HG03025 (cell line): ENCODE measurements around the gene FAM240A.

Experiments
- ATAC-seq: cut with Tn5 transposase; IDR thresholded peaks from one replicate; pipeline ENCODE4 v1.9.1; 2021; ENCODE audit warnings: mild to moderate bottlenecking, moderate library complexity; ENCODE audit not compliant: unreplicated experiment, low FRiP score

FAM240A gene

DNA sequence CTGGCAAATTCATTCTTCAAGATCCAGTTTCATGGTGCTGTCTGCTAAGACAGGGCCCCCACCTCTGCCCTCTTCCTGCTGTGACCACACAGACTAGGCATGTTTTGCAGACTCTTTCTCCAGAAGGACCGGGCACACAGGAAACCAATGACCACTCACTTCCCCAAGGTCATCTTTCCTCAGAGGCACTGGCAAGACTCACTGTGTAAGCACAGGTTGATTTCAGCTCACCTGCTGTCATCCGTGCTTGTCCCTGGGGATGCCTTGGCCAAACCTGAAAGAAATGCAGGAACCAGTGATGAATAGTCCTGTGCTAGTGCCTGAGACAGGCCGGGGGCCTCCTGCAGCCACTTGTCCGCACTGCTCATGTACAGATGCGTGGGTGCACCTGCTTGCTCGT lies 47.7 kb downstream of the FAM240A start:
- no peak for ATAC-seq

GRCh38 chr3:46660543-46661523 lies 48.5 kb downstream of the FAM240A start:
- ATAC-seq, result no peak

DNA sequence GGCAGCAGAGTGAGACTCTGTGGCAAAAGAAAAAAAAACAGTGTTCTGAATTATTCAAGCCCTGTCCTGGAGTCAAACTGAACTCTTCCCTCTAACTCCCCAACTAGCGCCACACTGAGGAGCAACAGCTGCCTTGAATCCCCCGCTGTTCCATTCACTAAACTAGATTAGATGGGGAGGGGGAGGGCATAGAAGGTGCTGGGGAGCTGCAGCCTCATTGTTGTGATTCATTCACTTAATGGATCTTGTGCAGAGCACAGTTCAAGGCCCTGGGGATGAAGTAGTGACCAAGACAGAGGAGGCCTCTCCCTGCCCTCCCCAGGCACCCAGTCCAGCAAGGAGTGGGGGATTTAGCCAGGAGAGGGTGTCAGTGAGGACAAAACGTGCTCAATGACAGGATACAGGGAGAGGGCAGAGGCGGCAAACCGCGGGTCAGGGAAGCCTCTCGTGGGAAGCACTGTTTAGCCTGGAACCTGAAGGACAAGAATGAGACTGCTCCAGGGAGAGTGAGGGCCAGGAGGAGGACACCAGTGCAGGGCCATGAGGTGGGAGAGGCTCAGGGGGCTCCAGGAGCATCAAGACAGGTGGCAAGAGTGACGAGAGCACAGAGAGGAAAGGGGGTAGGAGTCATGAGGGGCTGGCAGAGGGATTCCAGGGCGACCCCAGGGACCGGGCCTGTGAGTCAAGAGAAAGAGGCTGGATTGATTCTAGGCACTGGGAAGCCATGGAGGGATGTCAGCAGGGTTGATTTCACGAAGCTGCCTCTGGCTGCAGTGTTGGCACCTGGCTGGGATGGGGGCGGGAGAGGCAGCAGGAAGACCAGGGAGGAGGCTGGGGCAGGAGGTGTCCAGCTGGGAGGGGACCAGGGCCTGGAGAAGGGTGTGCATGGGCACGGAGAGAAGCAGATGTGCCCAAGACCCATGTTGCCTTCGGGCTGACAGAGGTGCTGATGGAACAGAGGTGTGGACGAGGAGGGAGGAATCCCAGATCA lies 49.7 kb downstream of the FAM240A start:
- no peak for ATAC-seq

GRCh38 chr3:46662771-46663551 lies 50.6 kb downstream of the FAM240A start:
- ATAC-seq, result no peak

DNA sequence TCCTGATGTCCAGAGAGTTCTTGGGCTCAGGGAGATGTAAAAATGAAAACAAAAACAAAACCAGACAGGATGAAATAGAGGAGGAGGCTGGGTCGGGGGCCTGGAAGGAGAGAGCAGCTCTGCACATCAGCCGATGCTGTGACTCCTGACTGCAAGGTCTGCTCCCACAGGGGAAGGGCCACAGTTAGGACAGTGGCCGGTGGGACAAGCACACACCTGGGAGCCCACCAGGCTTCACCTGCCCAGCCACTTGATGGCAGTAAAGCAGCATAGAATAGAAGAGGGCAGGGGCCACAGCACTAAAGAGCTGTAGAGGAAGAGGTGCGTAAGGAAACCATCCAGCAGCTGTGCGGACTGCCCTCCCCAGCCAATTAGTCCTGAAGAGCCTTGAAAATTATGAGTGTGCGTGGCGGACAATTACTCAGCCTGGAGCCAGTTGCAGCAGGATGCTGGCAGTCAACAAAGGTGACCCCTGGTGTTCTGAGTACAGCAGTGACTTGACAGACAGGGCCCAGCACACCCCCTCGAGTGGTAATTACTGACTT lies 51.3 kb downstream of the FAM240A start:
- ATAC-seq, result no peak

GRCh38 chr3:46664188-46664970 lies 52.1 kb downstream of the FAM240A start:
- ATAC-seq, result no peak

DNA sequence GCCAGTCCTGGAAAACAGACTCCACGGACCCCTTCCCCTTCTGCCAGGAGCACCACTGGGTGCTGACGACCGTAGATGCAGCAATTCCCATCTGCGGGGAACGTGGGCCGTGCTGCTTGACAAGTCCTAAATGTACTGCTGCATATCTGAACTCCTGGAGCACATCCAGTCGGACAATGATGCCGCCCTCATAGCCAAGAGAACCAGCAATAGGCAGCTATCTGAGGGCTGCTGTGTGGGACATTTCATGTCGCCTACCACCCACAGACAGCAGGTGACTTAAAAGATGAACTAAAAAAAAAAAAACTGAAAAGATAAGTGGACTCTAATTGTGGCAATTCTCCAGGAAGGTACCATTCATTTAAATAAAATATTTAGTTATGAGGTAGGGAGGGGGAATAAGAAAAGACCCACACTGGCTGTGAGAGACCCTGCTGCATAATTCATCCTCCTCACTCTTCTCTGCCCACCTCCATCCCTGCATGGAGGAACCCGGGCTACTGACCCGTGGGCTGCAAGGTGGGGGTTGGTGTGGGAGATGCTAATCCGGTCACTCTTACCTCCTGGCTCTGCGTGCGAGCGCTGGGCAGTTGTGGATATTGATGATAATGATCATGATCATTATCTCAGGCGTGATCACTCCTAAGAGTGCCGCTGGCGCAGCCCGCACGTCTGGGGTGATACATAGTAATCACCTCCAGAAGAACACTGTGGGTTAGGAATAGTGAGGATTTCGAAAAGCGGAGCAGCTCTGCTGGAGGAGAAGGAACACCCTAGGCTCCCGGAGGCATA lies 52.8 kb downstream of the FAM240A start:
- no peak for ATAC-seq

GRCh38 chr3:46665763-46666452 lies 53.6 kb downstream of the FAM240A start:
- no peak for ATAC-seq

- ATAC-seq, result no peak
These were observed 54.1 kb downstream of the FAM240A start for GRCh38 chr3:46666453-46666845.

- ATAC-seq, result no peak
These were observed 54.8 kb downstream of the FAM240A start for GRCh38 chr3:46667061-46667621.

DNA sequence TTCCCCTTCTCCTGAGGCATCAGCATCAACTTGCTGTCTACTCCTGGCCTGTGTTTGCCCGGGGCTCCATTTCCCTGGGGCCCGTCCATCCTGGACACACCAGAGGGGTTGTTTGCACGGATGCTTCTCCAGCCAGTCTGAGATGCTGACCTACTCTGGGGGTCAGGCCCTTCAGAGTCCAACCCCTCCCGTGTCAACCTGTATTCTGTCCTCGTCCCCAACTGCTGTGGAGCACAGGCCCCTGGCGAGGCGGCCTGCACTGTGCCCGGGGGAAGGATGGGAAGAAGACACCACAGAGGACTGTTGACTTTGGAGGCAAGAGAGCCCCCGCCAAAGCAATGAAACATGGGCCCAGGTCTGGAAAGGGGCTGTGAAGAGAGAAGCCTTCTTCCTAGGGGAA lies 55.3 kb downstream of the FAM240A start:
- no peak for ATAC-seq

DNA sequence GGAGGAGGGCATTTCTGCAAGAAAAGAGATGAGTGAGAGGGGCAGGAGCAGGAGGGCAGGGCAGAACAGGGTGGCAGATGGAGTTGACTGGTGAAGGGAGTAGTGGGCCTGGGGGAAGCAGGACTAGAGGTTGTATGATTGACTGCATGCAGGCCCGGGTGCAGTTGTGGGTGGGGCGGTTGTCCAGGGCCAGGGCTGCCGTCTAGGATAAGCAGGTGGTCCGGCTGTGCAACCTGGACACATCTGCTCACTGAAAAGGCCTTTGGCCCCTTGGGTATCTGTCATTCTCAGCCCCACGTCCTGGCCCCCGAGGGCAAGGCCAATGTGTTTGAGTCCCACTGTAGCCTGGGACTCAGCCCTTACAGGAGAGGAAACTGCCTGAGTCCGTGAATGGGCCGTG lies 55.8 kb downstream of the FAM240A start:
- ATAC-seq, result no peak

DNA sequence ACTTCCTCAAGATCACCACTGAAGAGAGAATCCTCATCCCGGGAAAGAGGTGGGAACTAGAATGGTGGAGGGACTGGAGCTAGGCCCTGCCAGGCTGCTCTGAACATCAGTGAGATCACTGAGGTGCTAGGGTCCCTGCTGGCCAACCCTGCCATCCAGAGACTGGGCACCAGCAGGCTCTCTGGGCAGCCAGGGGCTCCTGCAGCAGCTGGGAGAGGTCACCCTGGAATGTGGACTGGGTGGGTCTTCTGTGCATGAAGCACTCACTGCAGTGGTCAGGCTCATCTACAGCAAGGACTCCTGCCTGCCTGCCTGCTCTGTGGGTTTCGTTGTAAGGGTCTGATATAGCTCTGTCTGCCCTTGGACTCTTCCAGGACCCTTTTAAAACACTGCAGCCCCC lies 56.3 kb downstream of the FAM240A start:
- ATAC-seq, result no peak

DNA sequence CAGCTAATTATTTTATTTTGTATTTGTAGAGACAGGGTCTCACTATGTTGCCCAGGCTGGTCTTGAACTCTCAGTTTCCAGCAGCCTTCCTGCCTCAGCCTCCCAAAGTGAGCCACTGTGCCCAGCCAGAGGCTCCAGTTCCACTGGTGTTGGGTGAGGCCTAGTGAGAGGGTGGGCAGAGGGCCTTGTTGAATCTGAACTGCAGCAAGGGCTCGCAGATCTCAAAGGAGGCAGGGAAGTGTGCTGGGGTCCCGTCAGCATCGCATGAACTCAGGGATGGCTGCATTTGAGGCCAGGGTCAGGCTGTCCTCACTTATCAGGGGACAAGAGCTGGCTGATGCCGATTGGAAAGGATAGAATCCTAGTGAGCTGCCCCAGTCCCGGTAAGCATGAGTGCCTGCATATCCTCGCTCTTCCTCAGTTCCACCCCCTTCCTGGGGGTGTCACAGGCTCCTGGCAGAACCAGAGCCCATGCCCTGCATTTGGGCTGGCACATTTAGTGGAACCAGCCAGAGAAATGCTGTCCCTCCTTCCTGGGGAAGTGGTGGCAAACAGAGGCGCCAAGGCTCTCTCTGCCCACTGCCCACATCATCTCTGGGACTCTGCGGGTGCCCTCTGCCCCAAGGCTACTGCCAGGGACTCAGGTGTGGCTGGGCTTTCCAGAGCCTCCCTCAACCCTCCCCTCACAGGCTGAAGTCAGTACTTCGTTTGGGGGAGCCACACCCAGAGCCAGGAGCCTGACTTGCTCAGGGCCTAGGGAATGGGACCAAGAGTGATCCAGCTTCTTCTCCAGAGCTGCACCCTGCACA lies 57.1 kb downstream of the FAM240A start:
- ATAC-seq, result no peak

GRCh38 chr3:46670000-46670890 lies 57.9 kb downstream of the FAM240A start:
- no peak for ATAC-seq

GRCh38 chr3:46670891-46671427 lies 58.6 kb downstream of the FAM240A start:
- ATAC-seq, result no peak
